BE2C (cell line): ENCODE measurements around the gene NFIB.

Source experiments
- DNase-seq: peaks from one replicate; pipeline ENCODE4 v3.0.0-alpha.2; 2020
- H3K27me3 ChIP-seq: fragments of 250-450 bp; sonication (Bioruptor Pico); 2 replicates; pipeline ENCODE4 v1.5.1; 2020; ENCODE audit warnings: mild to moderate bottlenecking
- H3K36me3 ChIP-seq: fragments of 250-450 bp; sonication (Bioruptor Pico); 2 replicates; pipeline ENCODE4 v1.5.1; 2020; ENCODE audit warnings: mild to moderate bottlenecking
- H3K4me1 ChIP-seq: fragments of 250-450 bp; sonication (Bioruptor Pico); 2 replicates; pipeline ENCODE4 v1.5.1; 2020
- H3K4me3 ChIP-seq: 2 replicates; pipeline ENCODE4 v1.5.1; 2011; ENCODE audit warnings: low read depth, low read length
- H3K9me3 ChIP-seq: fragments of 250-450 bp; sonication (Bioruptor Pico); 2 replicates; pipeline ENCODE4 v1.5.1; 2020
- CTCF ChIP-seq: IDR thresholded peaks from 2 replicates; pipeline ENCODE4 v1.5.1; 2012; ENCODE audit warnings: mild to moderate bottlenecking, low read depth, low read length

NFIB gene

DNA sequence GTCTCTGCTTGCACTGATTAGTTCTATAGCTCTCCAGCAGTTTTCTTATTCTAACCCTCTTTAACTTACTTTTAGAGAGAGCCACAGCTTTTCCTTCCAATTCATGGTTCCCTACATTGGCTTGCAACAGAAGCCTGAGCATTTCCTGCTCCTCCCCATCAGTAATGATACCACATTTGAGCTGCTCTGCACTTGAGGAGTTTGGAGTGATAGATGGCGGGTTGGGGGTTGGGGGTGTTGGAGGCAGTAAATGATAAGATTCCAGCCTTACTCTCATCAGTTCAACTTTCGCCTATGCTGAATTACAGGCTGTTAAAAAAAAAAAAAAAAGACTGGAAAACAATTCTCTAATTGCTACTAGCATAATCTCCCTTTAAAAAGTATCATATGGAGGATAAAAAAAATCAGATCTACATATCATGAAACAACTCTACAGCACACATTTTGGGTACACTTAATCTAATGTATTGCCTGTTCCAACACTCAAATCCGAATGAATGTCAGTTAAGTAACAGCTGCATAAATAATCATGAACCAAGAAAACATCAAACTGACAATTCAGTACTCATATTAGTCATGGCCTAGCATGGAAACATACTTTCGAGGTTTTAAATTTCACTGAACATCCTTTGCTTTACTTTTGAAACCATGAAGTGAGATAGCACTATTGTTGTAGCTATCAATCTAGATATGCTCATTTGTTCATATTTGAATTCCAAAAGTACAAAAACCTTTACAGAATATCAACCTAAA, 224.7 kb downstream of the NFIB start:
- H3K4me1 ChIP-seq = no peaks in the 10 kb centered on the region; the same call in 1 of the 2 replicates
- H3K9me3 ChIP-seq = no peaks in the 10 kb centered on the region
- no peak overlapping the region for H3K4me3 ChIP-seq
- no peak for TF ChIP-seq CTCF
- no peaks in the 10 kb centered on the region for H3K36me3 ChIP-seq
- H3K27me3 ChIP-seq = no peaks in the 10 kb centered on the region
- no peak for DNase-seq

GRCh38 chr9:14087576-14087975, 226.4 kb downstream of the NFIB start:
- Histone ChIP-seq H3K4me3 (no peak overlapping the region), H3K36me3 (no peaks in the 10 kb centered on the region), H3K4me1 (no peaks in the 10 kb centered on the region; the same call in 1 of the 2 replicates), H3K27me3 (no peaks in the 10 kb centered on the region), H3K9me3 (no peaks in the 10 kb centered on the region)
- no peak for TF ChIP-seq CTCF
- DNase-seq = no peak

- Histone ChIP-seq H3K27me3 (no peaks in the 10 kb centered on the region), H3K9me3 (no peaks in the 10 kb centered on the region), H3K36me3 (no peaks in the 10 kb centered on the region), H3K4me3 (no peak overlapping the region), H3K4me1 (no peaks in the 10 kb centered on the region; the same call in 1 of the 2 replicates)
- no peak for TF ChIP-seq CTCF
- no peak for DNase-seq
These were observed 227.4 kb downstream of the NFIB start for GRCh38 chr9:14086495-14086894.

DNA sequence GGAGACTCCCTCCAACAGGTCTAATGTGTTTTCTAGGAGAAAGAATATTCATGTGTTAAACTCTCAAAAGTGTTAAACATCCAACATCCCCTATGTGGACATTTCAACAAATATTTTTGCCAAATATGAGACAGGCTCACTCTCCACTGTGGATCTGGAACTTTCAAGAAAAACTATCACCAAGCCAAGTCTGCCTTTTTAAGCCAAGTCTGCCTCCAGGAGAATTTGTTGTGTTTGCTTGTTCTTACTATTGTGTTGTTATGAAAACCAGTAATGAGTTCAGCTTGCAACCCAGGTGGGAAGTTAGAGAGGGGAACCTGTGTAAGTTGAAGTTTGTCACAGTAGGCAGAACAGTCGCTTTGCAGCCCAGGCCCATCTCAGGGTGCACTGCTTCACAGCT, 228.1 kb downstream of the NFIB start:
- Histone ChIP-seq H3K27me3 (no peaks in the 10 kb centered on the region), H3K9me3 (no peaks in the 10 kb centered on the region), H3K4me3 (no peak overlapping the region), H3K4me1 (no peaks in the 10 kb centered on the region; the same call in 1 of the 2 replicates), H3K36me3 (no peaks in the 10 kb centered on the region)
- TF ChIP-seq CTCF = no peak
- no peak for DNase-seq

GRCh38 chr9:14084867-14085266, 229.1 kb downstream of the NFIB start:
- no peak for TF ChIP-seq CTCF
- H3K27me3 ChIP-seq = no peaks in the 10 kb centered on the region
- no peak overlapping the region for H3K4me3 ChIP-seq
- DNase-seq = no peak
- no peaks in the 10 kb centered on the region for H3K4me1 ChIP-seq
- H3K9me3 ChIP-seq = no peaks in the 10 kb centered on the region
- no peaks in the 10 kb centered on the region for H3K36me3 ChIP-seq

GRCh38 chr9:14083366-14083765, 230.6 kb downstream of the NFIB start:
- TF ChIP-seq CTCF = no peak
- Histone ChIP-seq H3K27me3 (no peaks in the 10 kb centered on the region), H3K9me3 (no peaks in the 10 kb centered on the region), H3K36me3 (no peaks in the 10 kb centered on the region), H3K4me1 (no peaks in the 10 kb centered on the region), H3K4me3 (no peak overlapping the region)
- no peak for DNase-seq
